Umbilical cord (tissue), 2 donors: ENCODE results near the gene PHKA1. TPM values are rescaled to one million over a fixed set of nuclear protein-coding genes. Genes with fewer than 3 reads are reported as not detected.
"Not testable (repeated sequence)": the region's sequence is repeated elsewhere in the genome, so short reads cannot be mapped to it uniquely, and the experiment has no call there.

Experiments
- DNase-seq: peaks from one replicate; pipeline ENCODE4 v3.0.0-alpha.2; 2015; ENCODE audit warnings: low spot score
- total RNA-seq: library from RNA; depleted of rRNA; stranded (reverse); fragments of >200 nt; gene quantifications from one replicate; pipeline ENCODE4 v1.2.3, GENCODE V29; 2014; ENCODE audit warnings: low replicate concordance; ENCODE audit not compliant: insufficient read depth

The PHKA1 gene
- 1.7 TPM for total RNA-seq

GRCh38 chrX:72713599-72714477 is at the start of gene PHKA1:
Gene PHKA1, minus strand, starts transcription at chrX:72714306. Its CDS starts 426 bp downstream, at chrX:72713880.
- DNase-seq = peak; percentile 22

GRCh38 chrX:72760454-72760853 is 46.3 kb upstream of the PHKA1 start:
- not testable (repeated sequence) for DNase-seq

- not testable (repeated sequence) for DNase-seq
These were observed 34.4 kb upstream of the PHKA1 start for GRCh38 chrX:72748545-72748944.

GRCh38 chrX:72745546-72745945 is 31.4 kb upstream of the PHKA1 start:
- DNase-seq = not testable (repeated sequence)

GRCh38 chrX:72735561-72735960 is 21.5 kb upstream of the PHKA1 start:
- DNase-seq = no peak

GRCh38 chrX:72733636-72734035 is 19.5 kb upstream of the PHKA1 start:
- DNase-seq = not testable (repeated sequence)

GRCh38 chrX:72727846-72728245 is 13.7 kb upstream of the PHKA1 start:
- no peak for DNase-seq

GRCh38 chrX:72716766-72717165 is 2.7 kb upstream of the PHKA1 start:
- DNase-seq = no peak

- DNase-seq = no peak
These were observed 1.4 kb upstream of the PHKA1 start for GRCh38 chrX:72715546-72715945.

- peak; percentile 59 for DNase-seq
These were observed 391 bp upstream of the PHKA1 start for GRCh38 chrX:72714478-72714916.

- no peak for DNase-seq
These were observed 976 bp downstream of the PHKA1 start for GRCh38 chrX:72713130-72713529.

GRCh38 chrX:72712094-72712755 is 1.9 kb downstream of the PHKA1 start:
- peak; percentile 11 for DNase-seq

GRCh38 chrX:72705814-72706213 is 8.3 kb downstream of the PHKA1 start:
- DNase-seq = no peak

- no peak for DNase-seq
These were observed 9.0 kb downstream of the PHKA1 start for GRCh38 chrX:72705111-72705510.

- no peak for DNase-seq
These were observed 19.9 kb downstream of the PHKA1 start for GRCh38 chrX:72694170-72694569.

- DNase-seq = no peak
These were observed 20.6 kb downstream of the PHKA1 start for GRCh38 chrX:72693477-72693876.

- no peak for DNase-seq
These were observed 26.7 kb downstream of the PHKA1 start for GRCh38 chrX:72687396-72687795.

GRCh38 chrX:72685810-72686456 is 28.2 kb downstream of the PHKA1 start:
- DNase-seq = peak; percentile 16

GRCh38 chrX:72685018-72685417 is 29.1 kb downstream of the PHKA1 start:
- DNase-seq = no peak

GRCh38 chrX:72683631-72684030 is 30.5 kb downstream of the PHKA1 start:
- DNase-seq = no peak

- DNase-seq = peak; percentile 1
These were observed 37.6 kb downstream of the PHKA1 start for GRCh38 chrX:72676465-72676864.

- DNase-seq = not testable (repeated sequence)
These were observed 40.2 kb downstream of the PHKA1 start for GRCh38 chrX:72673951-72674350.
